Endothelial cell of umbilical vein (primary cell): Measurements from ENCODE around the gene PRPSAP1.

ENCODE experiments used
- CTCF ChIP-seq, 2 donors: IDR thresholded peaks; 1 replicate in 1 of 2; 2 replicates in 1 of 2; pipeline ENCODE4 v1.5.1; 2011; ENCODE audit warnings: low read length in 2 of 2, mild to moderate bottlenecking in 2 of 2, moderate library complexity in 2 of 2, control low read depth in 1 of 2, inconsistent platforms in 1 of 2, low read depth in 1 of 2; ENCODE audit not compliant: insufficient read depth in 1 of 2; ENCODE audit errors: extremely low read depth in 1 of 2
- EZH2 ChIP-seq: IDR thresholded peaks from 2 replicates; pipeline ENCODE4 v1.6.1; 2012; ENCODE audit warnings: borderline replicate concordance, low read depth, mild to moderate bottlenecking, moderate library complexity, low read length, inconsistent platforms; ENCODE audit not compliant: severe bottlenecking
- FOS ChIP-seq: IDR thresholded peaks from 2 replicates; pipeline ENCODE4 v1.6.1; 2011; ENCODE audit warnings: mild to moderate bottlenecking, low read length, moderate library complexity, borderline replicate concordance; ENCODE audit not compliant: insufficient read depth
- GATA2 ChIP-seq: IDR thresholded peaks from 2 replicates; pipeline ENCODE4 v1.7.0; 2011; ENCODE audit warnings: low read depth, mild to moderate bottlenecking, moderate library complexity, mixed read lengths, low read length; ENCODE audit not compliant: insufficient read length, insufficient read depth
- JUN ChIP-seq: IDR thresholded peaks from 2 replicates; pipeline ENCODE4 v1.6.1; 2011; ENCODE audit warnings: borderline replicate concordance, low read depth; ENCODE audit not compliant: insufficient read length, insufficient read depth
- MAX ChIP-seq: IDR thresholded peaks from 2 replicates; pipeline ENCODE4 v1.6.1; 2011; ENCODE audit not compliant: insufficient read depth, insufficient read length
- MYC ChIP-seq: IDR thresholded peaks from one replicate; pipeline ENCODE4 v1.6.1; 2011; ENCODE audit warnings: mild to moderate bottlenecking, low read depth, low read length
- POLR2A ChIP-seq: IDR thresholded peaks from 2 replicates; pipeline ENCODE4 v1.6.1; 2012; ENCODE audit warnings: low read depth, mild to moderate bottlenecking, control low read depth, low read length
- POLR2AphosphoS5 ChIP-seq: IDR thresholded peaks from 2 replicates; pipeline ENCODE4 v1.6.1; 2012; ENCODE audit warnings: low read depth, mild to moderate bottlenecking, control low read depth, low read length, moderate library complexity; ENCODE audit not compliant: insufficient read depth

GRCh38 chr17:76292567-76292966 is 61.1 kb downstream of the PRPSAP1 start:
- TF ChIP-seq CTCF (IDR thresholded peaks at IDR 0.05; ENCODE audit: extremely low read depth in 1 of 2, insufficient read depth in 1 of 2, low read depth in 1 of 2, low read length in 2 of 2), result no peak
- TF ChIP-seq POLR2AphosphoS5, result no peak
- no peak for TF ChIP-seq JUN
- TF ChIP-seq GATA2, result no peak
- no peak for TF ChIP-seq POLR2A
- TF ChIP-seq EZH2, result no peak
- TF ChIP-seq MYC, result no peak
- no peak for TF ChIP-seq FOS
- no peak for TF ChIP-seq MAX
